Panc1 (cell line): ENCODE data around the gene CD28. TPM values are rescaled to one million over a fixed set of nuclear protein-coding genes. Genes with fewer than 3 reads are reported as not detected.

Source experiments
- total RNA-seq: library from RNA; stranded (reverse); gene quantifications from one replicate; pipeline ENCODE4 v1.2.1, GENCODE V29; 2021; ENCODE audit not compliant: unreplicated experiment

Gene CD28
- total RNA-seq, 1 experiment from 2014 or later: 0.21 TPM

Other genes with a start within 250 kb of the CD28 start
- 31.4 TPM for gene RAPH1, start 171.3 kb upstream of the CD28 start, total RNA-seq
- gene CTLA4, start 161.1 kb downstream of the CD28 start, total RNA-seq: 0.08 TPM
- 0.18 TPM for gene ICOS, start 230.1 kb downstream of the CD28 start, total RNA-seq